Nephron progenitor cell (in vitro differentiated cells): ENCODE results near the gene ST6GALNAC4.

Experiments
- DNase-seq: peaks from one replicate; pipeline ENCODE4 v3.0.0; 2021
- H3K27ac Mint-ChIP-seq: 2 replicates; pipeline ENCODE4 v1.8.0; 2021; ENCODE audit warnings: mild to moderate bottlenecking, moderate library complexity, mixed read lengths
- H3K27me3 Mint-ChIP-seq: 2 replicates; pipeline ENCODE4 v1.8.0; 2021; ENCODE audit warnings: mild to moderate bottlenecking, low read depth, mixed read lengths; ENCODE audit not compliant: poor library complexity
- H3K36me3 Mint-ChIP-seq: 2 replicates; pipeline ENCODE4 v1.8.0; 2021; ENCODE audit warnings: low read depth, mixed read lengths
- H3K4me1 Mint-ChIP-seq: 2 replicates; pipeline ENCODE4 v1.8.0; 2021; ENCODE audit warnings: mixed read lengths
- H3K4me3 Mint-ChIP-seq: 2 replicates; pipeline ENCODE4 v1.8.0; 2021; ENCODE audit warnings: mild to moderate bottlenecking, moderate library complexity, mixed read lengths
- H3K9me3 Mint-ChIP-seq: 2 replicates; pipeline ENCODE4 v1.8.0; 2021; ENCODE audit warnings: mild to moderate bottlenecking, moderate library complexity, mixed read lengths
- CTCF ChIP-seq: fragments of 200-600 bp; sonication (generic); IDR thresholded peaks from 2 replicates; pipeline ENCODE4 v1.5.0; 2021; ENCODE audit warnings: antibody characterized with exemption

The ST6GALNAC4 gene

GRCh38 chr9:127890053-127890452 is 26.8 kb downstream of the ST6GALNAC4 start:
- no peak for DNase-seq
- Mint-ChIP-seq H3K27ac (no peak overlapping the region), H3K27me3 (peaks cover 3% of the 10 kb centered on the region), H3K36me3 (peaks cover 74% of the 10 kb centered on the region), H3K9me3 (peaks cover 28% of the 10 kb centered on the region), H3K4me3 (no peak overlapping the region), H3K4me1 (peaks cover 26% of the 10 kb centered on the region)
- no peak for TF ChIP-seq CTCF

- H3K27ac Mint-ChIP-seq: peak overlapping the region; percentile 22
- DNase-seq: no peak
- H3K4me3 Mint-ChIP-seq: no peak overlapping the region
- peaks cover 39% of the 10 kb centered on the region for H3K4me1 Mint-ChIP-seq
- H3K36me3 Mint-ChIP-seq: peaks cover 62% of the 10 kb centered on the region
- H3K27me3 Mint-ChIP-seq: peaks cover 3% of the 10 kb centered on the region
- peak; percentile 25 for TF ChIP-seq CTCF
- H3K9me3 Mint-ChIP-seq: peaks cover 6% of the 10 kb centered on the region
These were observed 29.0 kb downstream of the ST6GALNAC4 start for GRCh38 chr9:127887792-127888191.

- DNase-seq: no peak
- no peak for TF ChIP-seq CTCF
- Mint-ChIP-seq H3K27me3 (peaks cover 3% of the 10 kb centered on the region), H3K4me1 (peaks cover 44% of the 10 kb centered on the region), H3K9me3 (no peaks in the 10 kb centered on the region), H3K27ac (peak overlapping the region; percentile 68), H3K36me3 (peaks cover 52% of the 10 kb centered on the region), H3K4me3 (no peak overlapping the region)
These were observed 30.4 kb downstream of the ST6GALNAC4 start for GRCh38 chr9:127886401-127886972.

- Mint-ChIP-seq H3K27me3 (peaks cover 3% of the 10 kb centered on the region), H3K4me1 (peaks cover 49% of the 10 kb centered on the region), H3K36me3 (peaks cover 49% of the 10 kb centered on the region), H3K4me3 (no peak overlapping the region), H3K9me3 (no peaks in the 10 kb centered on the region), H3K27ac (peak overlapping the region; percentile 68)
- no peak for TF ChIP-seq CTCF
- DNase-seq: no peak
These were observed 31.1 kb downstream of the ST6GALNAC4 start for GRCh38 chr9:127885508-127886281.

GRCh38 chr9:127884976-127885490 is 31.8 kb downstream of the ST6GALNAC4 start:
- peak overlapping the region; percentile 59 for H3K27ac Mint-ChIP-seq
- peaks cover 43% of the 10 kb centered on the region for H3K36me3 Mint-ChIP-seq
- no peak overlapping the region for H3K4me3 Mint-ChIP-seq

More at GRCh38 chr9:127884976-127885490, 31.8 kb downstream of the ST6GALNAC4 start:
- DNase-seq: no peak
- H3K9me3 Mint-ChIP-seq: no peaks in the 10 kb centered on the region
- no peak for TF ChIP-seq CTCF
- H3K27me3 Mint-ChIP-seq: peaks cover 3% of the 10 kb centered on the region
- peaks cover 49% of the 10 kb centered on the region for H3K4me1 Mint-ChIP-seq
